H1 (cell line): ENCODE data around the gene TBX15. TPM values are rescaled to one million over a fixed set of nuclear protein-coding genes. Genes with fewer than 3 reads are reported as not detected.

ENCODE experiments used
- CHD1 ChIP-seq: IDR thresholded peaks from 2 replicates; pipeline ENCODE4 v1.6.1; 2012; ENCODE audit warnings: low read depth, low read length, improper control_type of control experiment
- YY1 ChIP-seq: IDR thresholded peaks from 2 replicates; pipeline ENCODE4 v1.6.1; 2011; ENCODE audit warnings: low read depth, mild to moderate bottlenecking, low read length
- polyA plus RNA-seq, 7 experiments: library from polyadenylated mRNA; depleted of rRNA in 3 of 7; stranded (reverse) in 5 of 7; unstranded in 2 of 7; fragments of >200 nt in 5 of 7; fragments of 200-250 nt in 2 of 7; gene quantifications; 1 replicate in 5 of 7; 2 replicates in 1 of 7; 4 replicates in 1 of 7; pipeline versions ENCODE4 v1.2.1 to v1.2.3, GENCODE V29; 2011 to 2013; ENCODE audit warnings: missing spikeins in 2 of 7, mixed read lengths in 2 of 7
- total RNA-seq: library from RNA; stranded (reverse); fragmentation: NEBNext Ultra II Directional; extraction: Animal tissue kit (Norgen Biotek cat#: 25700); gene quantifications from 2 replicates; pipeline ENCODE4 v1.2.1, GENCODE V29; 2021

The TBX15 gene
- total and polyA plus RNA-seq, 2 of the 8 experiments (the other 6 are each of a cell fraction or from before 2014, with no cell fraction given), result 0.14 to 0.24 TPM

DNA sequence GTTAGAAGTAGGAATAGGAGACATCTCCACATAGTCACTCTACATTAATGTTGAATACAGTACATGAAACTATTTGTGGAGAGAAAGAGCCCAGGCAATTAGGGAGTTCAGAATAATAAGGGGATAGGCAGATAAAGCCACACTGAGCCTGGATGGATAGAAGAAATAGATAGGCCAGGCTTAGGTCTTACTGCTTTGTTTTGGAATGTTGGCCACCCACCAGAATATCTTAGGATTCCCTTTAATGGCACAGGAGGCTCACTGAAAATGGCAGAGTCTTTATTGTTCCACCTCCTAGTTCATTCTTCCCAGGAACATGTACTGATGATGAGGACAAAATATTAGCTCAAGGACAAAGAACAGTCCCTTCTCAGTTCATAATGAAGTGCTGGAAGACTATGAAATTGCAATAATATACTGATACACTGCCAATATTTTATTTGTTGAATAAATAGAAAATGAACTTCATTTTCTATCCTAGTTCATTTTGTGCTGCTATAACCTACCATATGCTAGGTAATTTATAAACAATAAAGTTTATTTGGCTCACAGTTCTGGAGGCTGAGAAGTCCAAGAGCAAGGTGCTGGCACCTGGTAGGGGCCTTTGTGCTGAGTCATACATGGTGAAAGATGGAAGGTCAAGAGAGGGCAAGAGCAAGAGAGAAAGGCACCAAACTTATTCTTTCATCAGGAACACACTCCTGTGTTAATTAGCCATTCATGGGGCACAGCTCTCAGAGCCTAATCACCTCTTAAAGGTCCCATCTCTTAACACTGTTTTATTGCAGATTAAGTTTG is 87.3 kb downstream of the TBX15 start (continued):
- no peak for TF ChIP-seq YY1
- TF ChIP-seq CHD1, result no peak
